Smooth muscle cell of the umbilical artery (primary cell): ENCODE results near the gene KLHL26. TPM values are rescaled to one million over a fixed set of nuclear protein-coding genes. Genes with fewer than 3 reads are reported as not detected.

Experiments used
- total RNA-seq: library from RNA; depleted of rRNA; stranded (reverse); fragments of >200 nt; gene quantifications from 2 replicates; pipeline ENCODE4 v1.2.3, GENCODE V29; 2014

Gene KLHL26, protein sequence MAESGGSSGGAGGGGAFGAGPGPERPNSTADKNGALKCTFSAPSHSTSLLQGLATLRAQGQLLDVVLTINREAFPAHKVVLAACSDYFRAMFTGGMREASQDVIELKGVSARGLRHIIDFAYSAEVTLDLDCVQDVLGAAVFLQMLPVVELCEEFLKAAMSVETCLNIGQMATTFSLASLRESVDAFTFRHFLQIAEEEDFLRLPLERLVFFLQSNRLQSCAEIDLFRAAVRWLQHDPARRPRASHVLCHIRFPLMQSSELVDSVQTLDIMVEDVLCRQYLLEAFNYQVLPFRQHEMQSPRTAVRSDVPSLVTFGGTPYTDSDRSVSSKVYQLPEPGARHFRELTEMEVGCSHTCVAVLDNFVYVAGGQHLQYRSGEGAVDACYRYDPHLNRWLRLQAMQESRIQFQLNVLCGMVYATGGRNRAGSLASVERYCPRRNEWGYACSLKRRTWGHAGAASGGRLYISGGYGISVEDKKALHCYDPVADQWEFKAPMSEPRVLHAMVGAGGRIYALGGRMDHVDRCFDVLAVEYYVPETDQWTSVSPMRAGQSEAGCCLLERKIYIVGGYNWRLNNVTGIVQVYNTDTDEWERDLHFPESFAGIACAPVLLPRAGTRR
- 8.3 and 8.9 TPM in 2 replicates for total RNA-seq

GRCh38 chr19:18636969-18637629 lies at the start of gene KLHL26:
Gene KLHL26 (plus strand): TSS chr19:18637028. CDS start chr19:18637055, 27 bp downstream.

DNA sequence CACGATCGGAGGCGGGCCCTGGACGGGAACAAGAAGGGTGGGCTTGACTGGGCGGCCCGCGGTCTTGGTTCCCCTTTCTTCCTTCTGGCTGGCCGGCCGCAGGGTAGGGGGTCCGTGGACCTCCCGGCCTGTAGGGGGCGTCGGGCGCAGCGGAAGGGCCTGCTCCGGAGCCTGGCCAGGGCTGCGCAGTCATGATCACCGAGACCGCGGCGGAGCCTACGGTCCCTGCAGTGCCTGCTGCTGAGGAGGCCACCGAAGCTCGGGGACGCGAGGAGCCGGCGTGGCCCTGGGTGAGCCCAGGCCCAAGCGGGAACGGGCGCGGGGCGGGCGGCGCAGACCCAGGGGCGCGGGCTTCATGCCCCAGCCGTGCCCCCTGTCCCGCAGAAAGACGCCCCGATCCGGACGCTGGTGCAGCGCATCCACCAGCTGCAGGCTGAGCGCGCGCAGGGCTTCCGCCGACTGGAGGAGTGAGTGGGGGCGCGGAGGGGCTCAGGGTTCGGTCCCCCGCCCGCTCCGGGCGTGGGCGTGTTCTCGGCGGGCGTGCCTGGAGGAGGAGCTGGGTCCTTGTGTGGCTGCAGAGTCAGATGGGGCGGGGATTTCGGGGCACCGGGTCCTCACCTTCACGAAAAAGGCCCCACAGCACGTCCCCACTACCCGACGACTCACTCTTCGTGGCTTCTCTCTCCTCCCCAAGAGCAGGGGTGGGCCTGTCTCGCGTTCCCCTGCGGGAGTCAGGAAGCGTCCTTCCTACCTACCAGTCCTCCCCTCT lies 48.0 kb upstream of the KLHL26 start, which contains the start of gene REX1BD:
TSS of gene REX1BD (plus strand) at position 188 of the 769 bp plus-strand sequence. CDS start at position 192, 4 bp downstream.

GRCh38 chr19:18606281-18607225 lies 30.3 kb upstream of the KLHL26 start, which contains the start of gene CRLF1:
Gene CRLF1 (minus strand): TSS chr19:18606799. CDS start chr19:18606656, 143 bp downstream.

GRCh38 chr19:18612772-18613588 lies 23.8 kb upstream of the KLHL26 start, which contains the start of gene TMEM59L:
Gene TMEM59L (plus strand): TSS chr19:18612870. CDS start chr19:18612959, 89 bp downstream.

DNA sequence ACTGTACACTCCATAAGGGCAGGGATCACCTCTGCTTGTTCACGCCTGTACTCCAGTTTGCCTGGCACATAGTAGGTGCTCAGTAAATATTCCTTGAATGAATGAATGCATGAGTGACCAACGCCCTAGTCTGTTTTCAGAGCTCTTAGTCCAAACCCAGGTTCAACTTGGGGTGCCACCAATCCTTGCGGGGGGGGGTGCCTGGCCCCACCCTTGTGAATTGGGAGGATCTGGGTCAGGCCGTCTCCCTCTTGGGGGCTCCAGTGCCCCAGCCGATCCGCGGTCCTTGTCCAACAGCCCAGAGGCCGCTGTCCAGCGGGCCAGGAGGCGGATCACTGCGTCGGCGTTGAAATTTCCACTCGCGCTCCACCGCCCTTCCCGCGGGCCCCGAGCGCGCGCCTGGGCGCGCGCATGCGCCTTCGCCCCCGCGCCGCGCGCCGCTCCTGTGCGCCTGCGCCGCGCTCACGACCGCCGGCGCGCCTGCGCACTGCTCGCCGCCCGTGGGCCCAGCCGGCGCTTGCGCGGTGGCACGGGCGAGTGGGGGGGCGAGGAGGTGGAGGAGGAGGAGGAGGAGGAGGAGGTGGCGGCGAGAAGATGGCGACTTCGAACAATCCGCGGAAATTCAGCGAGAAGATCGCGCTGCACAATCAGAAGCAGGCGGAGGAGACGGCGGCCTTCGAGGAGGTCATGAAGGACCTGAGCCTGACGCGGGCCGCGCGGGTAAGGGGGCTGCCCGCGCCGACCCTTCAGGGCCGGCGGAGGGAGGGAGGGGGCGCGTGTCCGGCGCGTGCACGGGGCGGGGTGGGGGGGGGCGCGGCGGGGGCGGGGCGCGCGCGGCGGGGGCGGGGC lies 46.5 kb downstream of the KLHL26 start, which contains the start of gene CRTC1:
TSS of gene CRTC1 (plus strand) at position 572 of the 849 bp plus-strand sequence. CDS start at position 595, 23 bp downstream.

Other genes starting within 250 kb of the KLHL26 start
- gene LRRC25, start 239.4 kb upstream of the KLHL26 start, total RNA-seq = not detected in 2 replicates
- 48.0 and 49.0 TPM in 2 replicates for gene SSBP4, start 217.6 kb upstream of the KLHL26 start, total RNA-seq
- 41.6 and 43.7 TPM in 2 replicates for gene ISYNA1, start 198.9 kb upstream of the KLHL26 start, total RNA-seq
- gene ELL, start 115.0 kb upstream of the KLHL26 start, total RNA-seq = 13.1 and 14.3 TPM in 2 replicates
- gene FKBP8, start 93.5 kb upstream of the KLHL26 start, total RNA-seq = 261 and 281 TPM in 2 replicates
- gene KXD1, start 79.2 kb upstream of the KLHL26 start, total RNA-seq = 62.1 and 76.4 TPM in 2 replicates
- gene UBA52, start 65.2 kb upstream of the KLHL26 start, total RNA-seq = 374 and 760 TPM in 2 replicates
- gene REX1BD, start 48.2 kb upstream of the KLHL26 start, total RNA-seq = 35.0 and 59.1 TPM in 2 replicates
- 0.55 and 3.0 TPM in 2 replicates for gene CRLF1, start 30.2 kb upstream of the KLHL26 start, total RNA-seq
- 1.3 and 5.6 TPM in 2 replicates for gene TMEM59L, start 24.2 kb upstream of the KLHL26 start, total RNA-seq
- 3.6 TPM in 2 replicates for gene CRTC1, start 46.7 kb downstream of the KLHL26 start, total RNA-seq
- 0.09 and 3.0 TPM in 2 replicates for gene COMP, start 154.3 kb downstream of the KLHL26 start, total RNA-seq
- 66.8 and 111 TPM in 2 replicates for gene UPF1, start 194.9 kb downstream of the KLHL26 start, total RNA-seq